OCI-LY1 (cell line): ENCODE results near the gene FCRL5.

ENCODE experiments used
- H2AFZ ChIP-seq: fragments of 200-600 bp; sonication (generic), shearing (Covaris generic); 2 replicates; pipeline ENCODE4 v1.6.0; 2014; ENCODE audit warnings: antibody characterized with exemption, mild to moderate bottlenecking, low read length
- H3F3A ChIP-seq: fragments of 200-600 bp; sonication (generic), shearing (Covaris generic); 2 replicates; pipeline ENCODE4 v1.6.0; 2014; ENCODE audit warnings: mild to moderate bottlenecking, antibody characterized with exemption, low read length, moderate library complexity; ENCODE audit not compliant: insufficient read depth
- H3K27ac ChIP-seq: fragments of 200-600 bp; sonication (generic); 2 replicates; pipeline ENCODE4 v1.5.1; 2014; ENCODE audit warnings: low read length, mixed run types, mild to moderate bottlenecking, low read depth; ENCODE audit not compliant: poor library complexity, severe bottlenecking
- H3K27me3 ChIP-seq: fragments of 200-600 bp; sonication (generic); 2 replicates; pipeline ENCODE4 v1.6.0; 2014; ENCODE audit warnings: antibody characterized with exemption, mild to moderate bottlenecking, low read length, moderate library complexity; ENCODE audit not compliant: insufficient read depth
- H3K36me3 ChIP-seq: fragments of 200-600 bp; sonication (generic); 2 replicates; pipeline ENCODE4 v1.6.1; 2014; ENCODE audit warnings: mild to moderate bottlenecking, antibody characterized with exemption, low read length, moderate library complexity, mixed read lengths; ENCODE audit not compliant: insufficient read depth
- H3K4me1 ChIP-seq: fragments of 200-600 bp; sonication (generic); 2 replicates; pipeline ENCODE4 v1.5.1; 2014; ENCODE audit warnings: mild to moderate bottlenecking, low read length, moderate library complexity; ENCODE audit not compliant: insufficient read depth, severe bottlenecking
- H3K4me2 ChIP-seq: fragments of 200-600 bp; sonication (generic), shearing (Covaris generic); 2 replicates; pipeline ENCODE4 v1.6.1; 2014; ENCODE audit warnings: low read length
- H3K4me3 ChIP-seq: fragments of 200-600 bp; sonication (generic); 2 replicates; pipeline ENCODE4 v1.5.1; 2014; ENCODE audit warnings: low read length, low read depth, mild to moderate bottlenecking, mixed read lengths; ENCODE audit not compliant: poor library complexity, severe bottlenecking
- H3K79me2 ChIP-seq: fragments of 200-600 bp; shearing (Covaris generic); 2 replicates; pipeline ENCODE4 v1.6.1; 2016; ENCODE audit warnings: mixed run types, low read length, mixed read lengths; ENCODE audit not compliant: insufficient read depth
- H3K9ac ChIP-seq: fragments of 200-600 bp; sonication (generic), shearing (Covaris generic); 2 replicates; pipeline ENCODE4 v1.6.1; 2014; ENCODE audit warnings: mild to moderate bottlenecking, low read length, mixed read lengths
- H3K9me2 ChIP-seq: fragments of 200-600 bp; sonication (generic), shearing (Covaris generic); 2 replicates; pipeline ENCODE4 v1.6.1; 2014; ENCODE audit warnings: low read depth, mild to moderate bottlenecking, low read length, mixed read lengths
- H3K9me3 ChIP-seq: fragments of 200-600 bp; shearing (Covaris generic); 2 replicates; pipeline ENCODE4 v1.6.1; 2014; ENCODE audit warnings: low read length, mixed read lengths
- H4K20me1 ChIP-seq: fragments of 200-600 bp; sonication (generic), shearing (Covaris generic); 2 replicates; pipeline ENCODE4 v1.6.0; 2016; ENCODE audit warnings: mild to moderate bottlenecking, low read length; ENCODE audit not compliant: insufficient read depth
- EZH2 ChIP-seq: fragments of 200-600 bp; sonication (generic), shearing (Covaris generic); IDR thresholded peaks from 2 replicates; pipeline ENCODE4 v1.8.0; 2017; ENCODE audit warnings: borderline replicate concordance, mixed run types, mild to moderate bottlenecking, antibody characterized with exemption, low read length, moderate library complexity, mixed read lengths
- TF ChIP-seq, protein P1 (sequence below): fragments of 200-600 bp; sonication (generic), shearing (Covaris generic); IDR thresholded peaks from 2 replicates; pipeline ENCODE4 v1.5.1; 2017; ENCODE audit warnings: mild to moderate bottlenecking, antibody characterized with exemption, low read length, moderate library complexity, mixed read lengths

Gene FCRL5

DNA sequence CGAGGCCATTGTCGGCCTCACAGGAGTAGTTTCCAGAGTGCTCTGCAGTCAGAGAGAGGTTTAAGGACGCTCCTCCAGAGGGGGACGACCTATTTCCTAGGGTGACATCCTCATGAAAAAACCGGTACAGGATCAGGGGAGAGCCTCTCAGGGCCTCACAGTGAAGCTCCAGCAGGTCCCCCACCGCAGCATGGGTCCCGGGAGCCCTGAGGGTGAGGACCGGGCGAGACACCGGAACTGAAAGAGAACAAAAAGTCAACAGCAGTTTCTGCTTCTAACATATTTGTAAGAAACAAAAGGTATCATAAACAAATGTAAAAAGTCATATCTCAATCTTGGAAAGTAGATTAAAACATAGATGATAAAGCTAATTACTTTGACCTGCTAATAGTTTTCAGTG lies 31.3 kb downstream of the FCRL5 start:
- Histone ChIP-seq H3K9me2 (no peaks in the 10 kb centered on the region), H2AFZ (no peak overlapping the region)
- TF ChIP-seq, protein P1, sequence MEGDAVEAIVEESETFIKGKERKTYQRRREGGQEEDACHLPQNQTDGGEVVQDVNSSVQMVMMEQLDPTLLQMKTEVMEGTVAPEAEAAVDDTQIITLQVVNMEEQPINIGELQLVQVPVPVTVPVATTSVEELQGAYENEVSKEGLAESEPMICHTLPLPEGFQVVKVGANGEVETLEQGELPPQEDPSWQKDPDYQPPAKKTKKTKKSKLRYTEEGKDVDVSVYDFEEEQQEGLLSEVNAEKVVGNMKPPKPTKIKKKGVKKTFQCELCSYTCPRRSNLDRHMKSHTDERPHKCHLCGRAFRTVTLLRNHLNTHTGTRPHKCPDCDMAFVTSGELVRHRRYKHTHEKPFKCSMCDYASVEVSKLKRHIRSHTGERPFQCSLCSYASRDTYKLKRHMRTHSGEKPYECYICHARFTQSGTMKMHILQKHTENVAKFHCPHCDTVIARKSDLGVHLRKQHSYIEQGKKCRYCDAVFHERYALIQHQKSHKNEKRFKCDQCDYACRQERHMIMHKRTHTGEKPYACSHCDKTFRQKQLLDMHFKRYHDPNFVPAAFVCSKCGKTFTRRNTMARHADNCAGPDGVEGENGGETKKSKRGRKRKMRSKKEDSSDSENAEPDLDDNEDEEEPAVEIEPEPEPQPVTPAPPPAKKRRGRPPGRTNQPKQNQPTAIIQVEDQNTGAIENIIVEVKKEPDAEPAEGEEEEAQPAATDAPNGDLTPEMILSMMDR, result no peak
- no peak for TF ChIP-seq EZH2

DNA sequence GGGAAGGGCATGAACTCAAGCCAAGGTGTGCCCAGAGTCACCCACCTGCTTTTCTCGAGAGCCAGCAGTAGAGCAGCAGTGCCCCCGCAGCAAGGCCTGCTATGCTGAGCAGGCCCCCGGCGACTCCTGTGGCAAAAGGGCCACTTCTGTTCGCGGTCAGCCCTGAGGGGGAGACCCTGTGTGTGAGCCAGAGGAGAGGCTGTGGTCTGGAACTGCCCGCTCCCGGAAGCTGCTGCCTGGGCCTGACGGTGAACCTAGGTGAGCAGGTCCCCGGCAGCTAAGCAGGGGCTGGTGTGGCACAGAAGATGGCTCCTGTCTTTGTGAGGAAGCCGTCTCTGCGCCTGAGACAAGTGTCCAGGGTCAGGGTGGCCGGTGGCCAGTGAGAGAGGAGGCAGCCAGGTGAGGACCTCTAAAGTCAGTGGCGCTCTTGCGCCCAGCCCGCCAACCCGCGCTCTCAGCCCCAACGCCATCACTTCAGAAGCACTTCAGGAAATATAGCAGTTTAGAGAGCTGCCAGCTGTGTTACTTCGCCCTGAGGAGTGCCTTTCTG lies 31.9 kb downstream of the FCRL5 start:
- H3K9me3 ChIP-seq, result no peaks in the 10 kb centered on the region
- H3K4me2 ChIP-seq, result no peak overlapping the region
- H3K4me3 ChIP-seq, result no peak overlapping the region
- no peak overlapping the region for H3K9ac ChIP-seq
- TF ChIP-seq EZH2, result no peak
- TF ChIP-seq, protein P1, result no peak
- H4K20me1 ChIP-seq, result no peaks in the 10 kb centered on the region
- peaks cover 24% of the 10 kb centered on the region for H3K4me1 ChIP-seq
- H2AFZ ChIP-seq, result no peak overlapping the region
- no peaks in the 10 kb centered on the region for H3K27me3 ChIP-seq
- no peaks in the 10 kb centered on the region for H3K36me3 ChIP-seq
- no peaks in the 10 kb centered on the region for H3K79me2 ChIP-seq
- no peaks in the 10 kb centered on the region for H3K9me2 ChIP-seq
- no peak overlapping the region for H3K27ac ChIP-seq
- H3F3A ChIP-seq, result no peaks in the 10 kb centered on the region

More for the DNA sequence above, 31.3 kb downstream of the FCRL5 start:
- no peaks in the 10 kb centered on the region for H3F3A ChIP-seq
- H3K4me2 ChIP-seq, result no peak overlapping the region
- no peak overlapping the region for H3K27ac ChIP-seq
- H4K20me1 ChIP-seq, result no peaks in the 10 kb centered on the region
- no peaks in the 10 kb centered on the region for H3K27me3 ChIP-seq
- no peak overlapping the region for H3K4me3 ChIP-seq
- no peak overlapping the region for H3K9ac ChIP-seq
- H3K36me3 ChIP-seq, result peaks cover under 1% of the 10 kb centered on the region
- no peaks in the 10 kb centered on the region for H3K9me3 ChIP-seq
- H3K4me1 ChIP-seq, result peaks cover 24% of the 10 kb centered on the region
- no peaks in the 10 kb centered on the region for H3K79me2 ChIP-seq

- H3K9me3 ChIP-seq, result no peaks in the 10 kb centered on the region
- H3K79me2 ChIP-seq, result no peaks in the 10 kb centered on the region
- H3K9me2 ChIP-seq, result no peaks in the 10 kb centered on the region
- H3F3A ChIP-seq, result no peaks in the 10 kb centered on the region
- H3K27me3 ChIP-seq, result no peaks in the 10 kb centered on the region
- no peak for TF ChIP-seq EZH2
- TF ChIP-seq, protein P1, result no peak
- H3K36me3 ChIP-seq, result no peaks in the 10 kb centered on the region
- H2AFZ ChIP-seq, result no peak overlapping the region
- no peaks in the 10 kb centered on the region for H4K20me1 ChIP-seq
- H3K4me2 ChIP-seq, result no peak overlapping the region
- H3K27ac ChIP-seq, result no peak overlapping the region
- no peak overlapping the region for H3K9ac ChIP-seq
- peaks cover 24% of the 10 kb centered on the region for H3K4me1 ChIP-seq
- H3K4me3 ChIP-seq, result no peak overlapping the region
These were observed 32.9 kb downstream of the FCRL5 start for GRCh38 chr1:157519451-157519850.
